ENCODE results near the gene BDNF.
"Not testable (repeated sequence)": the region's sequence is repeated elsewhere in the genome, so short reads cannot be mapped to it uniquely, and the experiment has no call there.

Gene BDNF

DNA sequence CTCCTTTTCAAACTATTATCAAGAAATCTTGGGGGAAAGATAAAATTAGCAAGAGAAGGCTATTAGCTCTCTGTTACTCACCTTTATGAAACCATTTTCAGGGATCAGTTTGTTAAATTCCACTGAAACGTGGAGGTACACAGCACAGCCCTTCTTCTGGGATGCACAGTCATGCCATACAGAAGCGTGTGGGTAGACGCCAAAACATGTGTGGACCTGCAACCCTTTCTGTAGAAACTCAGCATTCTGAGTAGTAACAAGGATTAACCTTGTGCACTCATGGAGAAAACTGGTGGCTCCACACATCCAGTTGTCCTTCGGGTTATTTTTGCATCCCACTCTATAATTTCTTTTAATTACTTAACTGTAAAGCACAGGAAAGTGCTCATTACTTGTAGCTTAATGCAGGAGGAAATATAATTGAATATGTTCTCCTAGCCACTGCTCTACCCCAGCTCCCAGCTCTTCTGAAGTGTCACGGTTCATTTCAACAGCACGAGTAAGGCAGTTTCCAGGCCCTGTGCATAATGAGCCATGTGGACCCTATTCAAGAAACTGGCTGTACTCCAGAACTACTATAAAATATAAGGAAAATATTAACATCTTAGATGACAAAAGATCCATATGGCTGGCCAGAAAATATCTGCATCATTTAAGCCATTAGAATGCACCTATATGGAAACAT is 26.1 kb downstream of the BDNF start:
- 87 to 89% methylated on average over 5 to 6 of the region's 6 CpGs for WGBS, 2 experiments

DNA sequence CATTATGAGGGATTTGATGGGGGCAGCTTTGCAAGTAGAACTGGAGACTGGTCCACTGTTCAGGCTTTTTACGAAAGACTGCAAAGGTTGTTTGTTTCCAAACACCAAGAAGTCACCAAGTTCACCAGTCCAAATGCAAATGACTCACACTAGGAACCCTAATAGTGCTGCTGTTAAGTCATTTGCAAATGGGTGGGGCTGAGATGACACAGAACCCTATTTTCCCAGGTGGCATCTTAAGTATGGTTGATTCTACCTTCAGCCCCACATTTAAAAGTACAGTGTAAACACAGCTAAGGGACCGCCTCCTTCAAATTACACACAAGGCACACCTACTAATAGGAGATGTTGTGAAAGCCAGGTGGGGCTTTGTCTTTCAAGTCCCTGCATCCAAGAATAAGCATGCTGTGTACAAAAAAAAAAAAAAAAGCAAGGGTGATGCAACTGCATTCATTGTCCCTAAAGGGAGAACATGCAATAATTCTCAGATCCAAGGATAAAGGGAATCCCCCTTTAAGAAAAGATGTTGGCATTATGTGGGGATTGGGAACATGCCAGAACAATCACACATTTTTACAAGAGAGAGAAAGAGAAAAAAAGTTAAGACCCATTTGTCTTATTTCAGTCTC is 27.3 kb downstream of the BDNF start:
- no peaks in the 10 kb centered on the region for H3K27me3 ChIP-seq (ENCODE audit: control insufficient read depth, insufficient read depth, low read length, poor library complexity, severe bottlenecking)
- no peak overlapping the region for H3K27ac ChIP-seq (ENCODE audit: insufficient read depth, low read depth, low read length, poor library complexity, severe bottlenecking)
- H3K9me3 ChIP-seq (ENCODE audit: control insufficient read depth, low read length) = no peaks in the 10 kb centered on the region
- H3K4me3 ChIP-seq (ENCODE audit: insufficient read depth, low read depth, low read length) = no peak overlapping the region
- H3K36me3 ChIP-seq (ENCODE audit: control insufficient read depth, insufficient read depth, low read length) = no peaks in the 10 kb centered on the region
- H3K4me1 ChIP-seq (ENCODE audit: control insufficient read depth, insufficient read depth, low read length) = no peaks in the 10 kb centered on the region
- 100% methylated on average over 2 of the region's 2 CpGs for WGBS, 2 experiments

More for the DNA sequence above, 26.1 kb downstream of the BDNF start:
- H3K27me3 ChIP-seq (ENCODE audit: control insufficient read depth, insufficient read depth, low read length, poor library complexity, severe bottlenecking) = no peaks in the 10 kb centered on the region
- no peaks in the 10 kb centered on the region for H3K9me3 ChIP-seq (ENCODE audit: control insufficient read depth, low read length)
- H3K36me3 ChIP-seq (ENCODE audit: control insufficient read depth, insufficient read depth, low read length) = no peaks in the 10 kb centered on the region
- H3K27ac ChIP-seq (ENCODE audit: insufficient read depth, low read depth, low read length, poor library complexity, severe bottlenecking) = no peak overlapping the region
- no peaks in the 10 kb centered on the region for H3K4me1 ChIP-seq (ENCODE audit: control insufficient read depth, insufficient read depth, low read length)
- no peak overlapping the region for H3K4me3 ChIP-seq (ENCODE audit: insufficient read depth, low read depth, low read length)

DNA sequence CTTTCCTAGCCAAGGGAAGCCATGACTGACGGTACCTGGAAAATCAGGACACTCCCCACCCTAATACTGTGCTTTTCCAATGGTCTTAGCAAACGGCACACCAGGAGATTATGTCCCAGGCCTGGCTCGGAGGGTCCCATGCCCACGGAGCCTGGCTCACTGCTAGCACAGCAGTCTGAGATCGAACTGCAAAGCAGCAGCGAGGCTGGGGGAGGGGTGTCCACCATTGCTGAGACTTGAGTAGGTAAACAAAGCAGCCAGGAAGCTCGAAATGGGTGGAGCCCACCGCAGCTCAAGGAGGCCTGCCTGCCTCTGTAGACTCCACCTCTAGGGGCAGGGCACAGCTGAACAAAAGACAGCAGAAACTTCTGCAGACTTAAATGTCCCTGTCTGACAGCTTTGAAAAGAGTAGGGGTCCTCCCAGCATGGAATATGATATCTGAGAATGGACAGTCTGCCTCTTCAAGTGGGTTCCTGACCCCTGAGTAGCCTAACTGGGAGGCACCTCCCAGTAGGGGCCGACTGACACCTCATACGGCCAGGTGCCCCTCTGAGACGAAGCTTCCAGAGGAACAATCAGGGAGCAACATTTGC is 34.6 kb downstream of the BDNF start:
- not testable (repeated sequence) for H3K36me3 ChIP-seq (ENCODE audit: control insufficient read depth, insufficient read depth, low read length); H3K4me3 ChIP-seq (ENCODE audit: insufficient read depth, low read depth, low read length); H3K9me3 ChIP-seq (ENCODE audit: control insufficient read depth, low read length); H3K27me3 ChIP-seq (ENCODE audit: control insufficient read depth, insufficient read depth, low read length, poor library complexity, severe bottlenecking); H3K4me1 ChIP-seq (ENCODE audit: control insufficient read depth, insufficient read depth, low read length); H3K27ac ChIP-seq (ENCODE audit: insufficient read depth, low read depth, low read length, poor library complexity, severe bottlenecking)
- 78 to 83% methylated on average over 11 of the region's 11 CpGs for WGBS, 2 experiments

DNA sequence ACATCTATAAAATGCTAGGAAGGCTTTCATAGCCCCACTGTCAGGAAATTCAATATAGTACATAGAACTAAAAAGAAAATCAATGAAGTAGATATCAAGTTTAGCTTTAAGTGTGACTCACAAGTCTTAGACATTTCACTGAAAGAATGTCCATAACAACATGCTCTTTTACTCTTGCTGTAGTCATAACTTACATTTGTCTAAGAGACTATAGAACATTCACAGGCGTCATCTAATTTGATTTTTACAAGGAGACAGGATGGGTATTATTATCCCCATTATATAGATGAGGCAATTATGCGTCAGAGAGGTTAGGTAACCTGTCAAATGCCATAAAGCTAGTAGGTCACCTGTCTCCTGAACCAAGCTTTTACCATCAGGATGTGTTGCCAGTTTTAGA is 36.9 kb downstream of the BDNF start:
- H3K4me1 ChIP-seq (ENCODE audit: control insufficient read depth, insufficient read depth, low read length) = no peaks in the 10 kb centered on the region
- 98 to 100% methylated on average over 1 to 2 of the region's 2 CpGs for WGBS, 2 experiments
- H3K36me3 ChIP-seq (ENCODE audit: control insufficient read depth, insufficient read depth, low read length) = no peaks in the 10 kb centered on the region
- no peaks in the 10 kb centered on the region for H3K9me3 ChIP-seq (ENCODE audit: control insufficient read depth, low read length)
- H3K27ac ChIP-seq (ENCODE audit: insufficient read depth, low read depth, low read length, poor library complexity, severe bottlenecking) = no peak overlapping the region
- H3K4me3 ChIP-seq (ENCODE audit: insufficient read depth, low read depth, low read length) = no peak overlapping the region
- H3K27me3 ChIP-seq (ENCODE audit: control insufficient read depth, insufficient read depth, low read length, poor library complexity, severe bottlenecking) = no peaks in the 10 kb centered on the region

DNA sequence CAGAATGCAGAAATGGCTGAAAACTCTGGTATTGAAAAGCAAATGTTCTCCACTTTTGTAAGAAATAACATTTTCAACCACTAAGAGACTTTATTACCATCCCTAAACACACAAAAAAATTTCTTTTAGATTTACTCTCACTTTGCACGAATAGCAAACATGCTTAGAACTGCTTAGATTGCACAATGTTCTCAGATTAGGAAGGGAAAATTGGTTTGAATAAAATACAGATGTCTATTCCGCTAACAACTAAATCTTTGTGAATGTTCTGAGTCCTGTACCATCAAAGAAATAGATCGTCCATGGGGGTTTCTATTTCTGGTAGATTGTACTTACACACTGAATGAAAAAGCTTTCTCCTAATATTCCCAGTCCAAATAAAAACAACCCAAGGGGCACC is 40.1 kb downstream of the BDNF start:
- Histone ChIP-seq H3K36me3 (ENCODE audit: control insufficient read depth, insufficient read depth, low read length) (no peaks in the 10 kb centered on the region), H3K4me3 (ENCODE audit: insufficient read depth, low read depth, low read length) (no peak overlapping the region), H3K9me3 (ENCODE audit: control insufficient read depth, low read length) (no peaks in the 10 kb centered on the region), H3K4me1 (ENCODE audit: control insufficient read depth, insufficient read depth, low read length) (no peaks in the 10 kb centered on the region), H3K27ac (ENCODE audit: insufficient read depth, low read depth, low read length, poor library complexity, severe bottlenecking) (no peak overlapping the region), H3K27me3 (ENCODE audit: control insufficient read depth, insufficient read depth, low read length, poor library complexity, severe bottlenecking) (no peaks in the 10 kb centered on the region)
- 96 to 100% methylated on average over 3 of the region's 3 CpGs for WGBS, 2 experiments

DNA sequence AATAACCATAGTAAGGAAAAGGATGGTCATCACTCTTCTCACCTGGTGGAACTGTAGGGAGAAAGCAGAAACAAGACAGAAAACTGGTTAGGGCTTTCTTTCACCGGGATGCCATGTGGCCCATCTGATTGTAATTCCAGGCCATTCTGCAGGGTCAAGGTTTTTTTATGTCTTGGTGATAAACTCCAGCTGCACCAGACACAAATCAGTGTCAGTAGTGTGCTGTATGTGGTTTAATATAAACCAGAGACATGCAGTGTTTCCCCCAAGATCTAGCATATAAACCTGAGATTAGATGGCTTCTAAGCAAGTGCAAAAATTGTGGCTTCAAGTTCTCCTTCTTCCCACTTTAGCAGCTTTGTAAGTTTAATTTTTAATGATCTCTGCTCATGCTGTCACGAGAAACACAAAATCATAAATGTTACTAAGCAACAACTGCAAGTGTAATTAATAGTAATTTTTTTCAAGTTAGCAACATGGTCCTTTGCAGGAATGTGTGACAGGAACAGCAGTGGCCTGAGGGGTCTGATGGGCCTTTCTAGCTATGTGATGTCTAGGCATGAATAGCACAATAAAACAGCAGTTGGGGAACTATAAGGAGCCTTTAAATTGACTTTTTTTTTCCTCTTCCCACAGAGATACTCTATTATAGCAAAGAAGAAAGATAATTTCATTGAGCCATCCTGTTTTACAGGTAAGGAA is 41.6 kb downstream of the BDNF start:
- no peaks in the 10 kb centered on the region for H3K36me3 ChIP-seq (ENCODE audit: control insufficient read depth, insufficient read depth, low read length)
- no peak overlapping the region for H3K27ac ChIP-seq (ENCODE audit: insufficient read depth, low read depth, low read length, poor library complexity, severe bottlenecking)
- H3K4me1 ChIP-seq (ENCODE audit: control insufficient read depth, insufficient read depth, low read length) = no peaks in the 10 kb centered on the region
- 95 to 97% methylated on average over 2 of the region's 2 CpGs for WGBS, 2 experiments
- no peak overlapping the region for H3K4me3 ChIP-seq (ENCODE audit: insufficient read depth, low read depth, low read length)
- no peaks in the 10 kb centered on the region for H3K27me3 ChIP-seq (ENCODE audit: control insufficient read depth, insufficient read depth, low read length, poor library complexity, severe bottlenecking)
- no peaks in the 10 kb centered on the region for H3K9me3 ChIP-seq (ENCODE audit: control insufficient read depth, low read length)

DNA sequence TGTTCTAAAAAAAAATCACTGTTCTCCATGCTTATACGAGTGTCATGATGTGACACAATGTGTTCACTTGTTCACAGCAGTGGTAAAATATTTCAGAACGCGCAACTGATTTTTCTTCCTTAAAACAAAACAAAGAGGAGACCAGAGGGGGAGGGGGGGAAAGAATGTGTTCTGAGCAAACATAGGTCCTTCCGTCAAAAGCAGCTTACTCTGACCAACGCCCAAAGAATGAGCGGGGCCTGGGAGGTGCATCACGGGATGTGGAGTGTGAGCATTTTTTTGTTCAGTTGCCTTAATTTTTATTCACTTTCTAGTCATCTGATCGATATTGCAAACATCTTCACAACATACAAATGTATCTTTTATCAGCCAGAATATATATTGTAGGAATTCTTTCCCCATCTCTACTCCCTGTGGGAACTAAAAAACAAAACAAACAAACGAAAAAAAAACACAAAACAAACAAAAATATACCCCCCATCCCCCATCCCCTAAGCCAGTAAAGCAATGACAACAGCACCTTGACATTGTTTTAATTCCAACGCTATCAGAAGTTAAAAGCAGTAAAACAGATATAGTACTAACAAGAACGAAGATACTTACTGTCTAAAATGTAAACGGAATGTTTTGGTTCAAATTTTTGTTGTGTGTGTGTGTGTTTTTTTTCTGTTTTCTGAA is 43.3 kb downstream of the BDNF start:
- H3K4me1 ChIP-seq (ENCODE audit: control insufficient read depth, insufficient read depth, low read length) = no peaks in the 10 kb centered on the region
- WGBS, 2 experiments = 79 to 91% methylated on average over 11 to 12 of the region's 12 CpGs
- H3K9me3 ChIP-seq (ENCODE audit: control insufficient read depth, low read length) = no peaks in the 10 kb centered on the region
- no peaks in the 10 kb centered on the region for H3K27me3 ChIP-seq (ENCODE audit: control insufficient read depth, insufficient read depth, low read length, poor library complexity, severe bottlenecking)
- H3K27ac ChIP-seq (ENCODE audit: insufficient read depth, low read depth, low read length, poor library complexity, severe bottlenecking) = no peak overlapping the region
- H3K4me3 ChIP-seq (ENCODE audit: insufficient read depth, low read depth, low read length) = no peak overlapping the region
- H3K36me3 ChIP-seq (ENCODE audit: control insufficient read depth, insufficient read depth, low read length) = no peaks in the 10 kb centered on the region

DNA sequence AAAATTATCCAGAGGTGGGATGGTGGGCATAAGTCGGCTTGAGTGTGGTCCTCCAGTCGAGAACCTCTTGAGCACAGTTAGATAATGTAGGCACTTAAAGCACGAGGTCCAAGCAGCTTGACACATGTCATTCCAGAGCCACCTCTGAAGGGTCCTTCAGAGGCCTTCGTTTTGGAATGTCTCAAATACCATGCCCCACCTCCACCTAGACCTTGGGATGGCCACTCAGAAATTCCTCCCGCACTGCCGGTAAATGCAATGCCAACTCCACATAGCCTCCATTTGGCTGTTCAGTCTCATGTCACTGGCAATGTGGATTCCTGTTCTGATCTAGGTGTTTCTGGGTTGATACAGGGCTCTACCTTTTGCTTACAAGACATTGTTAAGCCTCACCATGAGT is 43.9 kb downstream of the BDNF start:
- Histone ChIP-seq H3K4me1 (ENCODE audit: control insufficient read depth, insufficient read depth, low read length) (no peaks in the 10 kb centered on the region), H3K36me3 (ENCODE audit: control insufficient read depth, insufficient read depth, low read length) (no peaks in the 10 kb centered on the region), H3K9me3 (ENCODE audit: control insufficient read depth, low read length) (no peaks in the 10 kb centered on the region), H3K27me3 (ENCODE audit: control insufficient read depth, insufficient read depth, low read length, poor library complexity, severe bottlenecking) (no peaks in the 10 kb centered on the region), H3K4me3 (ENCODE audit: insufficient read depth, low read depth, low read length) (no peak overlapping the region), H3K27ac (ENCODE audit: insufficient read depth, low read depth, low read length, poor library complexity, severe bottlenecking) (no peak overlapping the region)
- WGBS, 2 experiments = 93 to 94% methylated on average over 6 of the region's 6 CpGs

DNA sequence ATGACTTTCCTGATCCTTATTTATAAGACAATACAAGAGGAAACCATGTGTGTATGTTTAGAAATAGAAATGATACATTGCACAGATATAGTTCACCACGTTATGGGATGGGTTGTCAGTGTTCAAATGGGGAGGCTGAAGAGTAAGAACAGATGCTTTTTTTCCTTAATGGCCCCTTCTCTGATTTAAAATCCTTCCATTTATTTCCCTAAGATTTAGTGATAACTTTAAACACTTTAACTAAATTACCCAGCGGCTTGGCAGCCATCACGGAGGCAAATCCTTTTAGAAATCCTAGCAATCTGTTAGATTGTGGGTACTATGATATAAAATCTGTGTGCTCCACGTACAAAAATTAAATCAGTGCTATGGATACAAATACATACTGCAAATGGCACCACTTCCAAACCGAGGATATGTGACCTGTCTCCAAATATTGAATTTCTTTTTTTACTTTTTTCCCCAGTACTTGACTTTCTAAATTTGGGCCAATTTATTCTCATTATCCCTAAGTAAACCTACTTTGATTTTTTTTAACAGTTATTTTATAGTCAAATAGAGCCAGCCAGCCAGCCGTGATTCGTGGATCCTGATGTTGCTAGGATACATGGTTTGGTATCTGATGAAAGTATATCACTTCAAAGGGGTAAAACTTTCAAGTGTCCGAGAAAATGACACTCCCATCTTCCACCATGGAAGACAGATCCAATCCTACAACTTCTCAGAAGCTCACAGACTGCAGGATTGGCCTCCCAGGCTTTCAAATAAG is 46.1 kb downstream of the BDNF start:
- Histone ChIP-seq H3K27me3 (ENCODE audit: control insufficient read depth, insufficient read depth, low read length, poor library complexity, severe bottlenecking) (no peaks in the 10 kb centered on the region), H3K27ac (ENCODE audit: insufficient read depth, low read depth, low read length, poor library complexity, severe bottlenecking) (no peak overlapping the region), H3K36me3 (ENCODE audit: control insufficient read depth, insufficient read depth, low read length) (no peaks in the 10 kb centered on the region), H3K9me3 (ENCODE audit: control insufficient read depth, low read length) (no peaks in the 10 kb centered on the region), H3K4me1 (ENCODE audit: control insufficient read depth, insufficient read depth, low read length) (no peaks in the 10 kb centered on the region), H3K4me3 (ENCODE audit: insufficient read depth, low read depth, low read length) (no peak overlapping the region)
- WGBS, 2 experiments = 94 to 97% methylated on average over 6 to 8 of the region's 8 CpGs

Measured in ectodermal cell (in vitro differentiated cells).